ENCODE measurements around the gene MRPL19.
"Not testable (repeated sequence)": the region's sequence is repeated elsewhere in the genome, so short reads cannot be mapped to it uniquely, and the experiment has no call there.

The MRPL19 gene

GRCh38 chr2:75667884-75668283 is 21.3 kb downstream of the MRPL19 start:
- DNase-seq (ENCODE audit: low read depth in 2 of 2): no peak

GRCh38 chr2:75675423-75675822 is 28.8 kb downstream of the MRPL19 start:
- DNase-seq (ENCODE audit: low read depth in 2 of 2): not testable (repeated sequence)

- DNase-seq (ENCODE audit: low read depth in 2 of 2): no peak
Measured at GRCh38 chr2:75675908-75676307, 29.3 kb downstream of the MRPL19 start.

- DNase-seq (ENCODE audit: low read depth in 2 of 2): no peak
Measured at GRCh38 chr2:75676464-75676863, 29.9 kb downstream of the MRPL19 start.

GRCh38 chr2:75679556-75679955 is 33.0 kb downstream of the MRPL19 start:
- no peak for DNase-seq (ENCODE audit: low read depth in 2 of 2)

- DNase-seq (ENCODE audit: low read depth in 2 of 2): no peak
Measured at GRCh38 chr2:75680402-75680801, 33.8 kb downstream of the MRPL19 start.

GRCh38 chr2:75683430-75683829 is 36.8 kb downstream of the MRPL19 start:
- DNase-seq (ENCODE audit: low read depth in 2 of 2): not testable (repeated sequence)

GRCh38 chr2:75688196-75688595 is 41.6 kb downstream of the MRPL19 start:
- DNase-seq (ENCODE audit: low read depth in 2 of 2): no peak

- no peak for DNase-seq (ENCODE audit: low read depth in 2 of 2)
Measured at GRCh38 chr2:75698918-75699317, 52.3 kb downstream of the MRPL19 start.

GRCh38 chr2:75702593-75702992 is 56.0 kb downstream of the MRPL19 start:
- no peak for DNase-seq (ENCODE audit: low read depth in 2 of 2)

- no peak for DNase-seq (ENCODE audit: low read depth in 2 of 2)
Measured at GRCh38 chr2:75703589-75704287, 57.2 kb downstream of the MRPL19 start.

GRCh38 chr2:75705921-75706320 is 59.3 kb downstream of the MRPL19 start:
- DNase-seq (ENCODE audit: low read depth in 2 of 2): no peak

GRCh38 chr2:75707901-75708300 is 61.3 kb downstream of the MRPL19 start:
- no peak for DNase-seq (ENCODE audit: low read depth in 2 of 2)

GRCh38 chr2:75709297-75709696 is 62.7 kb downstream of the MRPL19 start:
- DNase-seq (ENCODE audit: low read depth in 2 of 2): no peak

- DNase-seq (ENCODE audit: low read depth in 2 of 2): no peak
Measured at GRCh38 chr2:75710220-75710576, 63.6 kb downstream of the MRPL19 start.

GRCh38 chr2:75710577-75711253 is 64.1 kb downstream of the MRPL19 start, which contains the start of gene GCFC2:
TSS of gene GCFC2 (minus strand) at chr2:75710915. CDS start at chr2:75710855, 60 bp downstream.
- peak; percentile 82 to 83 for DNase-seq (ENCODE audit: low read depth in 2 of 2)

- DNase-seq (ENCODE audit: low read depth in 2 of 2): not testable (repeated sequence)
Measured at GRCh38 chr2:75711590-75711989, 65.0 kb downstream of the MRPL19 start.

GRCh38 chr2:75716406-75716805 is 69.8 kb downstream of the MRPL19 start:
- DNase-seq (ENCODE audit: low read depth in 2 of 2): no peak

GRCh38 chr2:75719616-75720015 is 73.0 kb downstream of the MRPL19 start:
- DNase-seq (ENCODE audit: low read depth in 2 of 2): no peak

- DNase-seq (ENCODE audit: low read depth in 2 of 2): no peak
Measured at GRCh38 chr2:75720525-75720924, 73.9 kb downstream of the MRPL19 start.

- no peak for DNase-seq (ENCODE audit: low read depth in 2 of 2)
Measured at GRCh38 chr2:75722687-75723086, 76.1 kb downstream of the MRPL19 start.

GRCh38 chr2:75728614-75729419 is 82.2 kb downstream of the MRPL19 start:
- DNase-seq (ENCODE audit: low read depth in 2 of 2): no peak

- no peak for DNase-seq (ENCODE audit: low read depth in 2 of 2)
Measured at GRCh38 chr2:75729861-75730260, 83.3 kb downstream of the MRPL19 start.
